Keratinocyte (primary cell): ENCODE data around the gene SDF2.

Source experiments
- EZH2 ChIP-seq: IDR thresholded peaks from one replicate; pipeline ENCODE4 v1.6.1; 2012; ENCODE audit warnings: inconsistent platforms, mild to moderate bottlenecking, low read length, moderate library complexity
- TF ChIP-seq, protein P1 (sequence below), 3 experiments: IDR thresholded peaks in 1 of 3; conservative IDR thresholded peaks in 1 of 3; optimal IDR thresholded peaks in 1 of 3; 2 replicates in 2 of 3; 3 replicates in 1 of 3; pipeline versions ENCODE3 to v1.5.1; 2011; ENCODE audit warnings: low read length in 3 of 3, mild to moderate bottlenecking in 3 of 3, moderate library complexity in 2 of 3, control low read depth in 1 of 3, inconsistent platforms in 1 of 3; ENCODE audit not compliant: insufficient read depth in 2 of 3; ENCODE audit errors: extremely low read depth in 1 of 3

DNA sequence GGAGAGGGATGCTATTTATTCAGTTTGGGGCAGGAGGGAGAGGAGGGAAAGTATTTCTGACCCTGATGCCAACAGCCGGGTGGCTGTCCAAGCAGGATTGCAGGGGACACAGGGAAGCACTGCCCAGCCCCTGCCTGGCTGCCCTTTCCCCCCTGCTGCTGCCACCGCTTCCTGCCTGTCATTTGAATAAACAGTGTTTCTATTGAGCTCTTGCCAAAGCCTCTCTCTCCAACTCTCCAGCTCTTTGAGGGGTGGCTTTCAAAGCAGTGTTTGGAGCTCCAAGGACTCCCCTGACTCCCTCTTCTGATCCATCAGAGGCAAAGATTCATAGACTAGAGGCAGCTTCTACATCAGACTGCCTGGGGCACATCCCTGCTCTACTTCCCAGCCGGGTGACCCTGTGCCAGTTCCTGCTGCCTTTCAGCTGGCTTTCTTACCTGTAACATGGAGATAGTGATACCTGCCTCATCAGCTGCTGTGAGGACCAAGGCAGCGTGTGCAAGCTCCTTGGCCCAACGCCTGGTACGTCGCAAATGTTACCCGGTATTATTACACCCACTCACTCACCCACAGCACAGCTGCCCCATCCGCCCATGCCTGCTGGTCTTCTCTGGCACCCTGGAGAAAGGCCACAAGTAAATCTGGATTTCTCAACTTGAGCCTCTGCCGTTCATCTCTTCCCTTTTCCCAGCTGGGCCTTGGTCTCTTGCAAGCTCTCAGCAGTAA lies 40.5 kb upstream of the SDF2 start:
- TF ChIP-seq, protein P1, sequence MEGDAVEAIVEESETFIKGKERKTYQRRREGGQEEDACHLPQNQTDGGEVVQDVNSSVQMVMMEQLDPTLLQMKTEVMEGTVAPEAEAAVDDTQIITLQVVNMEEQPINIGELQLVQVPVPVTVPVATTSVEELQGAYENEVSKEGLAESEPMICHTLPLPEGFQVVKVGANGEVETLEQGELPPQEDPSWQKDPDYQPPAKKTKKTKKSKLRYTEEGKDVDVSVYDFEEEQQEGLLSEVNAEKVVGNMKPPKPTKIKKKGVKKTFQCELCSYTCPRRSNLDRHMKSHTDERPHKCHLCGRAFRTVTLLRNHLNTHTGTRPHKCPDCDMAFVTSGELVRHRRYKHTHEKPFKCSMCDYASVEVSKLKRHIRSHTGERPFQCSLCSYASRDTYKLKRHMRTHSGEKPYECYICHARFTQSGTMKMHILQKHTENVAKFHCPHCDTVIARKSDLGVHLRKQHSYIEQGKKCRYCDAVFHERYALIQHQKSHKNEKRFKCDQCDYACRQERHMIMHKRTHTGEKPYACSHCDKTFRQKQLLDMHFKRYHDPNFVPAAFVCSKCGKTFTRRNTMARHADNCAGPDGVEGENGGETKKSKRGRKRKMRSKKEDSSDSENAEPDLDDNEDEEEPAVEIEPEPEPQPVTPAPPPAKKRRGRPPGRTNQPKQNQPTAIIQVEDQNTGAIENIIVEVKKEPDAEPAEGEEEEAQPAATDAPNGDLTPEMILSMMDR (optimal IDR thresholded peaks at IDR 0.05 in 1 of 3, IDR thresholded peaks at IDR 0.05 in 1 of 3, conservative IDR thresholded peaks at IDR 0.05 in 1 of 3; ENCODE audit: extremely low read depth in 1 of 3, insufficient read depth in 2 of 3, low read length in 3 of 3) = no peak
- no peak for TF ChIP-seq EZH2
